ENCODE data around the gene GRN.
A peak's percentile ranks its signal among the peaks of the same experiment; 100 is the strongest.
"Not testable (repeated sequence)": the region's sequence is repeated elsewhere in the genome, so short reads cannot be mapped to it uniquely, and the experiment has no call there.

The GRN gene

DNA sequence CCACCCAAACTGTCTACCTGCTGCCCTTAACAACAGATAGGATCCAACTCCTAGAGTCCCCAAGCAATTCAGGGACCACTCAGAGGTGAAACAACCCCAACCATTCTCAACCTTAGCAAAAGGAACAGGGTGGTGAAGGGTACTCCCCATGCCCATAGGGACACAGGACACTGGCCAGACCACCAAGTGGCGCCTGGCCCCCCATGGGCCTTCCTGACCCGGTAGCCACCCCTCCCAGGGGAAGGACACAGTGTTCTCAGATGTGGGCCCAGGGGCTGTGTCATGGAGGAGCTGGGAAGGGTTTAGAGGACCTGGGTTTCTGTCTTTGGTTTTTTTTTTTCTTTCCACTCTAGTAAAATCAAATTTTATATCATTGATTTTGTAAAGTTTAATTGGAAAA, 10.8 kb upstream of the GRN start:
- peaks cover 5% of the 10 kb centered on the region for H3K4me1 ChIP-seq (ENCODE audit: insufficient read depth, low read length)
- H3K4me3 ChIP-seq (ENCODE audit: low read depth in 1 of 2, low read length in 2 of 2) = no peak overlapping the region
- no peaks in the 10 kb centered on the region for H3K27me3 ChIP-seq (ENCODE audit: control insufficient read depth in 1 of 2, insufficient read depth in 2 of 2, low read length in 2 of 2)
- no peak overlapping the region for H3K27ac ChIP-seq (ENCODE audit: low read depth, low read length)
- H3K36me3 ChIP-seq (ENCODE audit: insufficient read depth, low read length) = no peaks in the 10 kb centered on the region
- H3K9ac ChIP-seq (ENCODE audit: low read length) = no peak overlapping the region
- H3K9me3 ChIP-seq (ENCODE audit: low read length) = no peaks in the 10 kb centered on the region

DNA sequence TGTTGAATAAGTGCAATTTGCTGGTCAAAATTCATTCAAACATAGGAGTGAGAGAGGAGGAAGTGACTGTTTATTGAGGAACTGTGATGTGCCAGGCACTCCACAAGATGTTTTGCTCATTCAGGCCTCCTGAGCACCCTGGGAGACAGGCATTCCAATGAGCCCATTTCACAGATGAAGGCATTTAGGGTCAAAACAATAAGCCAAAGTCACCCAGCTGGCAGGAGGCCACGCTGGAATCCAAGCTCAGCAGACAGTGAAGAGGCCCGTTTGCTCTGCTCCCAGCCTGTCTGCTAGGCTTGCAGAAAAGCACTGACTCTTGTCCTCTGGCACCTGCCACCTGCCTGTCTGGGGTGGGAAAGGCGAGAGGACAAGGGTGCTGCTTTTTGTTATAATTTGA, 10.4 kb upstream of the GRN start:
- H3K9me3 ChIP-seq (ENCODE audit: low read length) = no peaks in the 10 kb centered on the region
- peaks cover 5% of the 10 kb centered on the region for H3K4me1 ChIP-seq (ENCODE audit: insufficient read depth, low read length)
- H3K27ac ChIP-seq (ENCODE audit: low read depth, low read length) = no peak overlapping the region
- H3K4me3 ChIP-seq (ENCODE audit: low read depth in 1 of 2, low read length in 2 of 2) = no peak overlapping the region
- H3K27me3 ChIP-seq (ENCODE audit: control insufficient read depth in 1 of 2, insufficient read depth in 2 of 2, low read length in 2 of 2) = no peaks in the 10 kb centered on the region
- no peaks in the 10 kb centered on the region for H3K36me3 ChIP-seq (ENCODE audit: insufficient read depth, low read length)
- no peak overlapping the region for H3K9ac ChIP-seq (ENCODE audit: low read length)

- H3K9me3 ChIP-seq (ENCODE audit: low read length) = no peaks in the 10 kb centered on the region
- H3K27me3 ChIP-seq (ENCODE audit: control insufficient read depth in 1 of 2, insufficient read depth in 2 of 2, low read length in 2 of 2) = no peaks in the 10 kb centered on the region
- no peak overlapping the region for H3K27ac ChIP-seq (ENCODE audit: low read depth, low read length)
- H3K4me1 ChIP-seq (ENCODE audit: insufficient read depth, low read length) = peaks cover 5% of the 10 kb centered on the region
- no peak overlapping the region for H3K4me3 ChIP-seq (ENCODE audit: low read depth in 1 of 2, low read length in 2 of 2)
- H3K9ac ChIP-seq (ENCODE audit: low read length) = no peak overlapping the region
- H3K36me3 ChIP-seq (ENCODE audit: insufficient read depth, low read length) = no peaks in the 10 kb centered on the region
Measured at GRCh38 chr17:44335564-44335963, 9.5 kb upstream of the GRN start.

DNA sequence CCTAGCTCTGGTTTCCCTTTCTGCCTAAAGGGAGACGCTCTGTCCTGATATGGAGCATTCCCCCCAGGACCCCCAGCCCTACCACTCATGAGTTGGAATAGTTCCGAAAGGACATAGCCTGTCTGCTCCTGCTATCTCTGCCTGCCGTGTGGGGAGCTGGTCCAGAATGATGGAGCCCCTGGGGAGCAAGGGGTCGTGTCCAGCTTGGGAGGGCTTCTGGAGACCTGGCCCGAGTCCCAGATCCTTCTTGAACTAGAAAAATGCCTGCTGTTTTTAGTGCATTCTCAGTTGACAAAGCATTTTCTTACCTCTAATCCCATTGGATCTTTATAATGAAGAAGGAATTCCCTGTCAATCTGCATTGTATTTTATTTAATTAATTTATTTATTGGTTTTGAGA, 9.1 kb upstream of the GRN start:
- Histone ChIP-seq H3K36me3 (ENCODE audit: insufficient read depth, low read length) (no peaks in the 10 kb centered on the region), H3K4me3 (ENCODE audit: low read depth in 1 of 2, low read length in 2 of 2) (no peak overlapping the region), H3K4me1 (ENCODE audit: insufficient read depth, low read length) (peaks cover 4% of the 10 kb centered on the region), H3K9ac (ENCODE audit: low read length) (no peak overlapping the region), H3K27me3 (ENCODE audit: control insufficient read depth in 1 of 2, insufficient read depth in 2 of 2, low read length in 2 of 2) (no peaks in the 10 kb centered on the region), H3K27ac (ENCODE audit: low read depth, low read length) (no peak overlapping the region), H3K9me3 (ENCODE audit: low read length) (no peaks in the 10 kb centered on the region)

- Histone ChIP-seq H3K9ac (ENCODE audit: low read length) (no peak overlapping the region), H3K9me3 (ENCODE audit: low read length) (no peaks in the 10 kb centered on the region), H3K4me1 (ENCODE audit: insufficient read depth, low read length) (no peaks in the 10 kb centered on the region), H3K27ac (ENCODE audit: low read depth, low read length) (no peak overlapping the region), H3K4me3 (ENCODE audit: low read depth in 1 of 2, low read length in 2 of 2) (no peak overlapping the region), H3K36me3 (ENCODE audit: insufficient read depth, low read length) (no peaks in the 10 kb centered on the region), H3K27me3 (ENCODE audit: control insufficient read depth in 1 of 2, insufficient read depth in 2 of 2, low read length in 2 of 2) (no peaks in the 10 kb centered on the region)
Measured at GRCh38 chr17:44338702-44339101, 6.4 kb upstream of the GRN start.

DNA sequence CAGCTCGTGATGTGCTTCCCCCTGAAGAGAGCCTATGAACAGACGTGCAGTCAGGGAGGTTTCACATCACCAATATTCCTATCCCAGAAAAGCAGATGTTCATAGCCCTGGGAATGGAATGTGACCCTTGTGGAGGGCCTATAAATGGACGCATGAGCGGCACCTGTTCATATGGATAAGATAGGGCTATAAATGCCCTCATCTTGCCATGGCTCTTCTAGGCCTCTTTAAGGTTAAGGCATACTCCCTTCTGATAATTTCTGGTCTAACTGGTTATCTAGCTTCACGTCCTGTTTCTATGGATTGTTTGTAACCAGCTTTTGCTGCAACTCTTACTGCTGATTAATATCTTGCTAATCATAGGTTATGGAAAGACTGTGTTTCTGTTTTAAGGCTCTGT, 4.5 kb upstream of the GRN start:
- H3K9ac ChIP-seq (ENCODE audit: low read length); H3K4me1 ChIP-seq (ENCODE audit: insufficient read depth, low read length); H3K27me3 ChIP-seq (ENCODE audit: control insufficient read depth in 1 of 2, insufficient read depth in 2 of 2, low read length in 2 of 2); H3K4me3 ChIP-seq (ENCODE audit: low read depth in 1 of 2, low read length in 2 of 2); H3K27ac ChIP-seq (ENCODE audit: low read depth, low read length); H3K9me3 ChIP-seq (ENCODE audit: low read length); H3K36me3 ChIP-seq (ENCODE audit: insufficient read depth, low read length): not testable (repeated sequence)

GRCh38 chr17:44343510-44344209, 1.4 kb upstream of the GRN start:
- Histone ChIP-seq H3K4me3 (ENCODE audit: low read depth in 1 of 2, low read length in 2 of 2) (no peak overlapping the region), H3K36me3 (ENCODE audit: insufficient read depth, low read length) (no peaks in the 10 kb centered on the region), H3K4me1 (ENCODE audit: insufficient read depth, low read length) (peaks cover 16% of the 10 kb centered on the region), H3K27ac (ENCODE audit: low read depth, low read length) (no peak overlapping the region), H3K27me3 (ENCODE audit: control insufficient read depth in 1 of 2, insufficient read depth in 2 of 2, low read length in 2 of 2) (no peaks in the 10 kb centered on the region), H3K9ac (ENCODE audit: low read length) (no peak overlapping the region), H3K9me3 (ENCODE audit: low read length) (no peaks in the 10 kb centered on the region)

DNA sequence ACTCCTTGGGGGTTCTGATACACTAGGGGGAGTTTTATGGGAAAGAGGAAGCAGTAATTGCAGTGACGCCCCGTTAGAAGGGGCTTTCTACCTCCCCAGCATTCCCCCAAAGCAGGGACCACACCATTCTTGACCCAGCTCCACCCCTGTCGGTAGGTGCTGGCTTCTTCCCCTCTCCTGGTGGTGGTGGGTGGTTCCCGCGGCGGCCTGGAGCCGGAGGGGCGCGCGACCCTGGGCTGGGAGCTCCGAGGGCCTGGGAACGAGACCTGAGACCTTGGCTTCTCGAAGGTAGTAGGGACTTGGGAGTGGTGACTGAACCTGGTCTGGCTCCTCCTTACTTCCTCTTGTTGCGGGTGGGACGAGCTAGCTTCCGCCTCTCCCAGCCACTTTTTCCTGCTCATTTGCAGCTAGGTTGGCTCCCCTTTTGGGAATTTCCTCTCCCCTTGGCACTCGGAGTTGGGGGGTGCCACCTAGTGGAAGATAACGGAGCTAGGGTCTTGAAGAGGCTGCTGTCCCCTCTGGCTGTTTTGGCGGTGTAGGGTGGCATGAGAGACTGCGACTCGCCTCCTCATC, 438 bp downstream of the GRN start:
- no peaks in the 10 kb centered on the region for H3K9me3 ChIP-seq (ENCODE audit: low read length)
- H3K4me1 ChIP-seq (ENCODE audit: insufficient read depth, low read length) = peaks cover 16% of the 10 kb centered on the region
- peak overlapping the region; percentile 77 to 99 for H3K4me3 ChIP-seq (ENCODE audit: low read depth in 1 of 2, low read length in 2 of 2)
- H3K36me3 ChIP-seq (ENCODE audit: insufficient read depth, low read length) = peaks cover 10% of the 10 kb centered on the region
- H3K27me3 ChIP-seq (ENCODE audit: control insufficient read depth in 1 of 2, insufficient read depth in 2 of 2, low read length in 2 of 2) = no peaks in the 10 kb centered on the region
- peak overlapping the region; percentile 76 for H3K9ac ChIP-seq (ENCODE audit: low read length)
- H3K27ac ChIP-seq (ENCODE audit: low read depth, low read length) = peak overlapping the region; percentile 83

- H3K9ac ChIP-seq (ENCODE audit: low read length) = peak overlapping the region; percentile 76
- peaks cover 16% of the 10 kb centered on the region for H3K4me1 ChIP-seq (ENCODE audit: insufficient read depth, low read length)
- H3K4me3 ChIP-seq (ENCODE audit: low read depth in 1 of 2, low read length in 2 of 2) = peak overlapping the region; percentile 77 to 99
- H3K36me3 ChIP-seq (ENCODE audit: insufficient read depth, low read length) = peaks cover 17% of the 10 kb centered on the region
- H3K27me3 ChIP-seq (ENCODE audit: control insufficient read depth in 1 of 2, insufficient read depth in 2 of 2, low read length in 2 of 2) = no peaks in the 10 kb centered on the region
- peak overlapping the region; percentile 83 for H3K27ac ChIP-seq (ENCODE audit: low read depth, low read length)
- no peaks in the 10 kb centered on the region for H3K9me3 ChIP-seq (ENCODE audit: low read length)
Measured at GRCh38 chr17:44346064-44346844, 1.2 kb downstream of the GRN start.

DNA sequence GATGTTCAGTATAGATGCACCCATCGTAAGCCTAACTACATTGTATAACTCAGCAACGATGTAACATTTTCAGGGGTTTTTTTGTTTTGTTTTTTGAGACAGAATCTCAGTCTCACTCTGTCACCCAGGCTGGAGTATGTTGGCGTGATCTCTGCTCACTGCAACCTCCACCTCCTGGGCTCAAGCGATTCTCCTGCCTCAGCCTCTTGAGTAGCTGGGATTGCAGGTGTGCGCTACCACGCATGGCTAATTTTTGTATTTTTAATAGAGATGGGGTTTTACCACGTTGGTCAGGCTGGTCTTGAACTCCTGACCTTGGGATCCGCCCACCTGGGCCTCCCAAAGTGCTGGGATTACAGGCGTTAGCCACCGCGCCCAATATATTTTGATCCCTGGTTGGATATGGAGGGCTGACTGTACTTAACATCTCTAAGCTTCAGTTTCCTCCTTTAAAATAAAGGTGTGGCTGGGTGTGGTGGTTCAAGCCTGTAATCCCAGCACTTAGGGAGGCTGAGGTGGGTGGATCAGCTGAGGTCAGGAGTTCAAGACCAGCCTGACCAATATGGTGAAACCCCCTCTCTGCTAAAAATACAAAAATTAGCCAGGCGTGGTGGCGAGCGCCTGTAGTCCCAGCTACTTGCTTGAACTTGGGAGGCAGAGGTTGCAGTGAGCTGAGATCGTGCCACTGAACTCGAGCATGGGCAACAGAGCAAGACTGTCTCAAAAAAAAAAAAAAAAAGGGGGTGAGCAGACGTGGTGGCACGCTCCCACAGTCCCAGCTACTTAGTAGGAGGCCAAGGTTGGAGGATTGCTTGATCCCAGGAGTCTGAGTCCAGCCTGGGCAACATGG, 2.3 kb downstream of the GRN start:
- H3K27ac ChIP-seq (ENCODE audit: low read depth, low read length); H3K27me3 ChIP-seq (ENCODE audit: control insufficient read depth in 1 of 2, insufficient read depth in 2 of 2, low read length in 2 of 2); H3K4me3 ChIP-seq (ENCODE audit: low read depth in 1 of 2, low read length in 2 of 2); H3K9me3 ChIP-seq (ENCODE audit: low read length); H3K9ac ChIP-seq (ENCODE audit: low read length): not testable (repeated sequence)
- Histone ChIP-seq H3K36me3 (ENCODE audit: insufficient read depth, low read length) (peaks cover 18% of the 10 kb centered on the region), H3K4me1 (ENCODE audit: insufficient read depth, low read length) (peaks cover 16% of the 10 kb centered on the region)
